ENCODE results near the gene EFTUD2. TPM values are rescaled to one million over a fixed set of nuclear protein-coding genes. Genes with fewer than 3 reads are reported as not detected.

The EFTUD2 gene
- total RNA-seq, 2 experiments from 2014 or later: 133 to 145 TPM

DNA sequence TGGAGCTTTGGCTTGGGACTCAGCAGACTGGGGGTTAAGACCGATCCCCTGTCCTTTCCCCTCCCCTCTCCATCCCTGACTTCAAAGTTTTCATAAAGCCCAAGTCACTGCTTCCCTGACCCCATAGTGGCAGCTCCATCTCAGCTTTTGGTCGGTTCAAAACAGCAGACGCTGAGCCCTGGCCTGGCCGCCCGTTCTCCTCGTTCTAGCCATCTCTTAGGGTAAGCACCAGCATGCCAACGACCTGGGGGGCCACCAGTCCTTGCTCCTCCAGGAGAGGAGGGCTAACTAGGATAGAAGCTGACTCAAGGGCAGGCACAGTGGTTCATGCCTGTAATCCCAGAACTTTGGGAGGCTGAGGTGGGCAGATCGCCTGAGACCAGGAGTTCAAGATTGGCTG lies 53.0 kb downstream of the EFTUD2 start:
- Mint-ChIP-seq H3K4me1 (no peaks in the 10 kb centered on the region), H3K27me3 (no peaks in the 10 kb centered on the region), H3K36me3 (ENCODE audit: low read depth) (peaks cover 10% of the 10 kb centered on the region), H3K9me3 (no peaks in the 10 kb centered on the region), H3K27ac (no peak overlapping the region), H3K4me3 (no peak overlapping the region)
- ChIA-PET POLR2A (no interaction called here), CTCF (interaction anchor here (0.7 kb wide), 1 partner anchor 1255 kb away, joined by 4 read pairs; no protein-coding TSS in a partner anchor)
- no peak for DNase-seq

GRCh38 chr17:44844390-44844830 lies 54.8 kb downstream of the EFTUD2 start:
- H3K27ac Mint-ChIP-seq: no peak overlapping the region
- no peaks in the 10 kb centered on the region for H3K9me3 Mint-ChIP-seq
- ChIA-PET POLR2A (interaction anchor here (0.5 kb wide), 1 partner anchor 979 kb away, joined by 3 read pairs; no protein-coding TSS in a partner anchor), CTCF (interaction anchor here (1.0 kb wide), 1 partner anchor 81 kb away, joined by 3 read pairs; no protein-coding TSS in a partner anchor)
- H3K27me3 Mint-ChIP-seq: no peaks in the 10 kb centered on the region
- no peak for DNase-seq
- no peaks in the 10 kb centered on the region for H3K4me1 Mint-ChIP-seq
- H3K36me3 Mint-ChIP-seq (ENCODE audit: low read depth): no peaks in the 10 kb centered on the region
- H3K4me3 Mint-ChIP-seq: no peak overlapping the region

DNA sequence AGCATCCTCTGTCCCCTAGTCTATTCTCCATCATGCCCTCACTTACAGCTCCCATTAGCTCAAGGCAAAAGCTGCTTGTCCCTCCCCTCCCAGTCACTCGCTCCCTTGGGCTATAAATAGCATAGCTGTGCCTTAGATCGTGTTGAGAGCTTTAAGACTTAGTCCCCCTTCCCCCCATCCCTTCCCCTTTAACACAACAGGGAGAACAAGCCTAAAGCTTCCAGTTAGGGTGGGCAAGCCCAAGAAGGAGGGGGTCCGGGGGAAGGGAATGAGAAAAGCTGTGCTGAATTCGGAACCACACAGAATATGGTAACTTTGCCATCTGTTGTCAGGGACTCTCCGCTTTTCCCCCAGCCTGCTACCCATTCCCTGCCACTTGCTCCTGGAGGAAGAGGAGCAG lies 56.5 kb downstream of the EFTUD2 start:
- Mint-ChIP-seq H3K27ac (no peak overlapping the region), H3K9me3 (no peaks in the 10 kb centered on the region), H3K4me3 (no peak overlapping the region), H3K4me1 (no peaks in the 10 kb centered on the region), H3K27me3 (no peaks in the 10 kb centered on the region), H3K36me3 (ENCODE audit: low read depth) (no peaks in the 10 kb centered on the region)
- POLR2A ChIA-PET: no interaction called here
- DNase-seq: no peak
- CTCF ChIA-PET: interaction anchor here (0.5 kb wide), 1 partner anchor 17 kb away, joined by 6 read pairs; no protein-coding TSS in a partner anchor

DNA sequence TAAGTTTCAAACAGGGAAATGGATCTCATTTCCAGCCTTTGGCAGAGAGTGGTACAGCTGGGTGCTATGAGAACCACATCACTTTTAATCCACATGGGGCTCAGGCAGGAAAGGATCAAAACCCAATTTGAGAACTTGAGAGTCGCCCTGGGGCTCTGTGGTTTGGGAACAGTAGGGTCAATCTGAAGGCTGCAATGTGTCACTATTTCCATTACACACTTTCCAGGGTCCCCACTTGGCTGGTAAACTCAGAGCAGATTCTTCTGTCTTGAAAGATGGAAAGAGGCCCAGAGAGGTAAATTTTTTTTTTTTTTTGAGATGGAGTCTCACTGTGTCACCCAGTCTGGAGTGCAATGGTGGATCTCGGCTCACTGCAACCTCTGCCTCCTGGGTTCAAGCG lies 58.3 kb downstream of the EFTUD2 start:
- POLR2A ChIA-PET: no interaction called here
- no peak overlapping the region for H3K4me3 Mint-ChIP-seq
- H3K36me3 Mint-ChIP-seq (ENCODE audit: low read depth): no peaks in the 10 kb centered on the region
- no peak for DNase-seq
- no peaks in the 10 kb centered on the region for H3K4me1 Mint-ChIP-seq
- no peaks in the 10 kb centered on the region for H3K9me3 Mint-ChIP-seq
- H3K27ac Mint-ChIP-seq: no peak overlapping the region
- H3K27me3 Mint-ChIP-seq: no peaks in the 10 kb centered on the region
- CTCF ChIA-PET: interaction anchor here (0.7 kb wide), 1 partner anchor 355 kb away, joined by 4 read pairs; no protein-coding TSS in a partner anchor

DNA sequence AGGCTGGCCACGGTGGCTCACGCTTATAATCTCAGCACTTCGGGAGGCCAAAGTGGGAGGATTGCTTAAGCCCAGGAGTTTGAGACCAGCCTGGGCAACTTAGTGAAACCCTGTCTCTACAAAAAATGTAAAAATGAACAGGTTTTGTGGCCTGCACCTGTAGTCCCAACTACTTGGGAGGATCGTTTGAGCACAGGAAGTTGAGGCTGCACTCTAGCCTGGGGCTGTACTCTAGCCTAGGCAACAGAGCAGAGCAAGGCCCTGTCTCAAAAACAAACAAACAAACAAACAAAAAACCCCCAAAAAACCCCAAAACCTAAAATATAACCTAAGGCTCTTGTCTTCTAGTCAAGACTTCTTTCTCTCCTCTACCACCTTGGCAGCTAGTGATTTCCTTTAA lies 59.0 kb downstream of the EFTUD2 start:
- CTCF ChIA-PET: no interaction called here
- peaks cover 2% of the 10 kb centered on the region for H3K27me3 Mint-ChIP-seq
- DNase-seq: no peak
- H3K9me3 Mint-ChIP-seq: no peaks in the 10 kb centered on the region
- no peaks in the 10 kb centered on the region for H3K36me3 Mint-ChIP-seq (ENCODE audit: low read depth)
- H3K4me3 Mint-ChIP-seq: no peak overlapping the region
- H3K27ac Mint-ChIP-seq: no peak overlapping the region
- POLR2A ChIA-PET: no interaction called here
- H3K4me1 Mint-ChIP-seq: no peaks in the 10 kb centered on the region

DNA sequence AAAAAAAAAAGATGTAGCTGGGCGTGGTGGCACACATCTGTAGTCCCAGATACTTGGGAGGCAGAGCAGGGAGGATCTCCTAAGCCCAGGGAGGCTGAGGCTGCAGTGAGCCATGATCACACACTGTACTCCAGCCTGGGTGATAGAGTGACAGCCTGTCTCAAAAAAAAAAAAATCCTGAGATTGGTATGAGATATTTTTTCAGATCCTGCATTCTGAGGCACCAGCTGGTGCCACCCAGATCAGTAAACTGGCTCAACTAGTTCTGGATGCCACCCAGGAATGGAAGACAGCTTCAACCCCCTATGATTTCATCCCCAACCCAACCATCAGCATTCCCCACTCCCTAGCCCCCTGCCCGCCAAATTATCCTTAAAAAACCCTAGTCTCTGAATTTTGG lies 62.0 kb downstream of the EFTUD2 start:
- Mint-ChIP-seq H3K27me3 (peaks cover 16% of the 10 kb centered on the region), H3K27ac (no peak overlapping the region), H3K4me3 (no peak overlapping the region), H3K36me3 (ENCODE audit: low read depth) (no peaks in the 10 kb centered on the region), H3K9me3 (no peaks in the 10 kb centered on the region), H3K4me1 (no peaks in the 10 kb centered on the region)
- ChIA-PET CTCF (interaction anchor here (0.6 kb wide), 4 partner anchors 45 to 64 kb away, joined by 3 to 4 read pairs (median 3); no protein-coding TSS in a partner anchor), POLR2A (no interaction called here)
- DNase-seq: no peak

DNA sequence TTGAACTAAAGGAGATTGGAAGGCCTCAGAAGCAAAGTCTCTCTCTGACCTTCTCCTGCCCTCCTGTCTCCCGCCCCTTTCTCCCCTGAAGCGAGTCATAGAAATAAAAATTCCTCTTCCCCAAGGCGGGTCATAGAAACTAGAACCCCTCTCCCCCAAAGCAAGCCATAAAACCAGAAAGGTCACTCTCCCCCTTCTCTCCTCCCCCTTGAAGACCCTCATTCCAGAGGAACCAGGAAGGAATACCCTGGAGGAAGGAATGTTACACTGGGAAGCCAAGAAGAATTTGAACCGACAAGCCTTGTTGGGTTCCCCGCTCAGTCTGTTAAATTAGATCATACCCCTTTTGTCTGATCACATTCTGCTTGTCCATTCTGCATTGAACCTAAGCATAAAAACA lies 66.4 kb downstream of the EFTUD2 start:
- Mint-ChIP-seq H3K4me3 (no peak overlapping the region), H3K9me3 (no peaks in the 10 kb centered on the region), H3K27me3 (peaks cover 49% of the 10 kb centered on the region), H3K36me3 (ENCODE audit: low read depth) (peaks cover 2% of the 10 kb centered on the region), H3K4me1 (peaks cover 13% of the 10 kb centered on the region), H3K27ac (no peak overlapping the region)
- DNase-seq: no peak
- ChIA-PET POLR2A (no interaction called here), CTCF (no interaction called here)

DNA sequence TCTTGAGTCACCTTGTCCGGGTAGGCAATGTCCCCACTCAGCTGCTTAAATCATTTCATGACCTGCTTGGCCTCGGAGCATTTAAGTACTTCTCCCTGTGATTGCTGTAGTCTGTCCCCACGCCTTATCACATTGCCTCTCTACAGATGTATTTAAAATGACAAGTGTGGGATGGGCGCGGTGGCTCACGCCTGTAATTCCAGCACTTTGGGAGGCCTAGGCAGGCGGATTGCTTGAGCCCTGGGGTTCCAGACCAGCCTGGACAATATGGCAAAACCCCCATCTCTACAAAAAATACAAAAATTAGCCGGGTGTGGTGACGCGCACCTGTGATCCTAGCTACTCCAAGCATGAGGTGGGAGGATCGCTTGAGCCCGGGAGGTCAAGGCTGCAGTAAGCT lies 67.9 kb downstream of the EFTUD2 start:
- Mint-ChIP-seq H3K9me3 (no peaks in the 10 kb centered on the region), H3K27me3 (peaks cover 61% of the 10 kb centered on the region), H3K4me1 (peaks cover 13% of the 10 kb centered on the region), H3K36me3 (ENCODE audit: low read depth) (peaks cover 2% of the 10 kb centered on the region), H3K4me3 (no peak overlapping the region), H3K27ac (no peak overlapping the region)
- POLR2A ChIA-PET: no interaction called here
- DNase-seq: no peak
- CTCF ChIA-PET: interaction anchor here (0.8 to 1.7 kb wide), 3 partner anchors 12 to 52 kb away, joined by 3 to 5 read pairs (median 3); no protein-coding TSS in a partner anchor

GRCh38 chr17:44830359-44831288 lies 68.6 kb downstream of the EFTUD2 start:
- peaks cover 63% of the 10 kb centered on the region for H3K27me3 Mint-ChIP-seq
- H3K9me3 Mint-ChIP-seq: no peaks in the 10 kb centered on the region
- H3K4me3 Mint-ChIP-seq: peak overlapping the region; percentile 71
- DNase-seq: no peak
- peaks cover 13% of the 10 kb centered on the region for H3K4me1 Mint-ChIP-seq
- POLR2A ChIA-PET: no interaction called here
- peaks cover 2% of the 10 kb centered on the region for H3K36me3 Mint-ChIP-seq (ENCODE audit: low read depth)
- H3K27ac Mint-ChIP-seq: no peak overlapping the region
- CTCF ChIA-PET: interaction anchor here (0.6 to 1.7 kb wide), 4 partner anchors 11 to 411 kb away, joined by 3 to 5 read pairs (median 4); no protein-coding TSS in a partner anchor

GRCh38 chr17:44829523-44830358 lies 69.5 kb downstream of the EFTUD2 start, which contains the start of gene GJC1:
Gene GJC1, minus strand, starts transcription at chr17:44830287. Its CDS starts 24,470 bp downstream, at chr17:44805817.
- POLR2A ChIA-PET: no interaction called here
- Mint-ChIP-seq H3K4me3 (peak within 1 kb of the TSS; percentile 71), H3K36me3 (ENCODE audit: low read depth) (peaks cover 2% of the 10 kb centered on the region), H3K27me3 (peaks cover 61% of the 10 kb centered on the region), H3K4me1 (peaks cover 13% of the 10 kb centered on the region), H3K27ac (no peak within 1 kb of the TSS), H3K9me3 (no peaks in the 10 kb centered on the region)
- CTCF ChIA-PET: interaction anchor here (0.6 to 1.7 kb wide), 4 partner anchors 50 to 411 kb away, joined by 3 to 5 read pairs (median 4); partner anchors contain the start of gene ACBD4
- DNase-seq: no peak

DNA sequence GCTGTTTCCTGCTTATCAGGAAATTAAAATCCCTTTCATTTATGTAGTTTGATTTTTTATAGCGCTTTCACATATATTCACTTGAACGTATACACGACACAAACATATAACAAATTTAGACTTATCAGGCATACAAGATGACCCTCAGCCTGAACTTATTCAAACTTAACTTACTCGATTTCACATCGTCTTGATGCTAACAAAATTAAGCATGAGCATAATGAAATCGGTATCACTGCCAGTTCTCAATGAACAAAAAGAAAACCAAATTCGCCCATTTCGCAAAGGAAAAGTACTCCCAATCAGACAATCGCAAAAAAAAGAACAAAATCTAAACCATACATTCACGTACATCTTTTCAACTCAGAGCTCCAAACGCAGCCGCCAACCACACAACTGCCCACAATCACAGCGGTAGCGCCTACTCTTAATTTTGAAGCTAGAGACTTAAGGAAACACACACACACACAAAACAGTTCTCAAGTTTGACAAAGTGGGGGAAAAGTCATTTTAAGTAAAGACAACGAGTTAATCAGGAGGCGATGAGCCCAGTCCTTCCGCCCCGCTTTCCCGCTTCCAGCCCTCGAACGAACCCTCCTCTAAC lies 70.2 kb downstream of the EFTUD2 start:
- H3K4me3 Mint-ChIP-seq: peak overlapping the region; percentile 66
- peaks cover 61% of the 10 kb centered on the region for H3K27me3 Mint-ChIP-seq
- no peaks in the 10 kb centered on the region for H3K9me3 Mint-ChIP-seq
- ChIA-PET CTCF (interaction anchor here (1.0 to 1.7 kb wide), 4 partner anchors 20 to 307 kb away, joined by 3 to 5 read pairs (median 4); partner anchors contain the start of gene ACBD4), POLR2A (no interaction called here)
- peaks cover 2% of the 10 kb centered on the region for H3K36me3 Mint-ChIP-seq (ENCODE audit: low read depth)
- peaks cover 13% of the 10 kb centered on the region for H3K4me1 Mint-ChIP-seq
- DNase-seq: peak; percentile 35
- H3K27ac Mint-ChIP-seq: no peak overlapping the region

DNA sequence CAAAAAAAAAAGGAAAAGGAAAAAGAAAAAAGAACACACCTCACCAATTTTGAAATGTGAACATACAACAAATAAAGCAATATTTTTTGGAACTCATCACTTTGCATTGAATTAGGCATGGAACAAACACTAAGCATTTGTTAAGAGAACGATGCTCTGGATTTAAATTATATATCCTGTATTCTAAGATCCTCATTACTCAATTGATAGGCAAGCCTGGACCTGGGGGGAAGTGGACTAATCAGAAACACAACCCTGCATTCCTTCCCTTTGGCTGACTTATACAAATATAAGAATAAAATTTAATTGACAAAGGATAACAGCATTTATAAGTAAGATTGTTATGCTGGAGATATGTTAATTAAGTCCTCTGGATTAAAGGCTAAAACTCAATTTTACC lies 71.4 kb downstream of the EFTUD2 start:
- Mint-ChIP-seq H3K36me3 (ENCODE audit: low read depth) (peaks cover 2% of the 10 kb centered on the region), H3K4me1 (peaks cover 13% of the 10 kb centered on the region), H3K27me3 (peaks cover 54% of the 10 kb centered on the region), H3K4me3 (no peak overlapping the region), H3K9me3 (no peaks in the 10 kb centered on the region), H3K27ac (no peak overlapping the region)
- CTCF ChIA-PET: interaction anchor here (1.0 to 1.7 kb wide), 2 partner anchors 18 to 48 kb away, joined by 4 to 5 read pairs; no protein-coding TSS in a partner anchor
- POLR2A ChIA-PET: no interaction called here
- DNase-seq: no peak

Measured in activated CD4-positive, alpha-beta T cell treated with anti-CD3 and anti-CD28 coated beads, Interleukin-2, amount 10 ng/mL, durations not matched to agents 7 days and 5 days (primary cell).